Activated B cell treated with CpG ODN at 0.5 μM for 24 hours (primary cell): ENCODE data around the gene RCC1. TPM values are rescaled to one million over a fixed set of nuclear protein-coding genes. Genes with fewer than 3 reads are reported as not detected.
"Not testable (repeated sequence)": the region's sequence is repeated elsewhere in the genome, so short reads cannot be mapped to it uniquely, and the experiment has no call there.

Experiments
- ATAC-seq: fragments of 200-7000 bp; cut with Tn5 transposase; one replicate; pipeline ENCODE4 v1.10.0; 2021; ENCODE audit warnings: low read depth, mild to moderate bottlenecking, moderate library complexity
- CTCF ChIA-PET: fragments of 350-600 bp; sonication (Branson Sonifier 250); formaldehyde crosslinking; loops from one replicate; lab custom pipeline; 2021; ENCODE audit warnings: antibody characterized with exemption; lab: Charles Lee
- POLR2A ChIA-PET: fragments of 350-600 bp; sonication (Branson Sonifier 250); formaldehyde crosslinking; loops from one replicate; lab custom pipeline; 2021; ENCODE audit warnings: antibody characterized with exemption; lab: Charles Lee
- DNase-seq: peaks from one replicate; pipeline ENCODE4 v3.0.0; 2022
- H3K27ac Mint-ChIP-seq: one replicate; pipeline ENCODE4 v1.8.0; 2020; ENCODE audit warnings: mixed read lengths
- H3K27me3 Mint-ChIP-seq: one replicate; pipeline ENCODE4 v1.8.0; 2021; ENCODE audit warnings: mixed read lengths
- H3K36me3 Mint-ChIP-seq: one replicate; pipeline ENCODE4 v1.8.0; 2021; ENCODE audit warnings: low read depth, mixed read lengths
- H3K4me1 Mint-ChIP-seq: one replicate; pipeline ENCODE4 v1.8.0; 2021; ENCODE audit warnings: mixed read lengths
- H3K4me3 Mint-ChIP-seq: one replicate; pipeline ENCODE4 v1.8.0; 2020; ENCODE audit warnings: mild to moderate bottlenecking, mixed read lengths
- H3K9me3 Mint-ChIP-seq: one replicate; pipeline ENCODE4 v1.8.0; 2020; ENCODE audit warnings: mixed read lengths
- intact Hi-C: fragments of 100-400 bp; cut with micrococcal nuclease; formaldehyde crosslinking; loops from one replicate; pipeline ENCODE4 v1.15.1; 2024
- total RNA-seq: library from RNA; stranded (reverse); gene quantifications from 2 replicates; pipeline ENCODE4 v1.2.3, GENCODE V29; 2022
- TF ChIP-seq, protein P1 (sequence below): fragments of 200-600 bp; IDR thresholded peaks from one replicate; pipeline ENCODE4 v1.8.0; 2022; ENCODE audit warnings: antibody characterized with exemption, mild to moderate bottlenecking

RCC1 gene
- total RNA-seq, 1 donor from 2014 or later: 47.5 TPM

DNA sequence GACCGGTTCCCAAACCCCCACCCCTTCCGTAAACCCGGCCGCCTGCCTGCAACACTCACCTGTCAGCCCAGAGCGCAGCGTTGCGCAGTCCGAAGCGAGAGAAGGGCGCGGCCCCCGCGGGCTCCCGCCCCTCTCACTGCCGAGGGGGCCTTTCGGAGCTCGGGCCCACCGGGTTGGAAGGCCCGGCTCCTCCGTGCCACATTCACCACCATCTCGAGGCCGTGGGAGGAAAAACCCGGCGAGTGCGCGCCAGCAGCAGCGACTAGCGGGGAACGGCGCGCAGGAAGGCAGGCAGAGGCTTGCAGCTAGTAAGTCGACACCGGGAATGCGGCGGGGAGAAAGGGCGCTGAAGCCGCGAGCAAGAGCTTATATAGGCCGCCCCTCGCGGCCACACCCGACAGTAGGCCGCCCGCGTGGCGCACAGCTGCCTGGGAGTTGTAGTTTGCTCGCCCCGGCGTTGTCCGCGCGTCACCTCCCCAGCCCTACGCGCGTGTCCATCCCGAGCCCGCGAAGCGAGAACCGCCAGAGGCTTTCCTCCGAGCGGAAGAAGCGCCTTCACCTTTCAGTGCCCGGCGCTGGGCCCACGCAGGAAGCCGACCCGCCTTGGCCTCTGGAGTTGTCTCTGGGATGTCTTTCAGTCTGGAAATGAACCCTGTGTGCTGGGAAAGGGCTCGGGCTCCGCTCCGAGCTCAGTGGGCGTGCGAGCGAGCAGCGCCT is 75.8 kb downstream of the RCC1 start:
- H3K27ac Mint-ChIP-seq: peak overlapping the region; percentile 91
- TF ChIP-seq, protein P1, sequence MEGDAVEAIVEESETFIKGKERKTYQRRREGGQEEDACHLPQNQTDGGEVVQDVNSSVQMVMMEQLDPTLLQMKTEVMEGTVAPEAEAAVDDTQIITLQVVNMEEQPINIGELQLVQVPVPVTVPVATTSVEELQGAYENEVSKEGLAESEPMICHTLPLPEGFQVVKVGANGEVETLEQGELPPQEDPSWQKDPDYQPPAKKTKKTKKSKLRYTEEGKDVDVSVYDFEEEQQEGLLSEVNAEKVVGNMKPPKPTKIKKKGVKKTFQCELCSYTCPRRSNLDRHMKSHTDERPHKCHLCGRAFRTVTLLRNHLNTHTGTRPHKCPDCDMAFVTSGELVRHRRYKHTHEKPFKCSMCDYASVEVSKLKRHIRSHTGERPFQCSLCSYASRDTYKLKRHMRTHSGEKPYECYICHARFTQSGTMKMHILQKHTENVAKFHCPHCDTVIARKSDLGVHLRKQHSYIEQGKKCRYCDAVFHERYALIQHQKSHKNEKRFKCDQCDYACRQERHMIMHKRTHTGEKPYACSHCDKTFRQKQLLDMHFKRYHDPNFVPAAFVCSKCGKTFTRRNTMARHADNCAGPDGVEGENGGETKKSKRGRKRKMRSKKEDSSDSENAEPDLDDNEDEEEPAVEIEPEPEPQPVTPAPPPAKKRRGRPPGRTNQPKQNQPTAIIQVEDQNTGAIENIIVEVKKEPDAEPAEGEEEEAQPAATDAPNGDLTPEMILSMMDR: no peak
- ChIA-PET CTCF (interaction anchor here (0.9 to 2.2 kb wide), 13 partner anchors 19 to 333 kb away, joined by 3 to 10 read pairs (median 4); partner anchors contain the start of genes PHACTR4, RNU11, TAF12 and TRNAU1AP), POLR2A (interaction anchor here (0.5 to 9.4 kb wide), 58 partner anchors 9 to 809 kb away, joined by 3 to 221 read pairs (median 6); partner anchors contain the start of genes ATP5IF1, EYA3, GMEB1 and MED18)
- peak; percentile 90 for ATAC-seq
- peaks cover 48% of the 10 kb centered on the region for H3K4me1 Mint-ChIP-seq
- intact Hi-C loops: loop anchor here (1.0 to 5.0 kb wide), 11 partner anchors 11 to 601 kb away; partner anchors contain the start of genes RAB42, RCC1, RNU11 and SRSF4
- peak; percentile 94 for DNase-seq
- H3K9me3 Mint-ChIP-seq: no peaks in the 10 kb centered on the region
- H3K4me3 Mint-ChIP-seq: peak overlapping the region; percentile 96
- H3K36me3 Mint-ChIP-seq: peaks cover 48% of the 10 kb centered on the region
- no peaks in the 10 kb centered on the region for H3K27me3 Mint-ChIP-seq

DNA sequence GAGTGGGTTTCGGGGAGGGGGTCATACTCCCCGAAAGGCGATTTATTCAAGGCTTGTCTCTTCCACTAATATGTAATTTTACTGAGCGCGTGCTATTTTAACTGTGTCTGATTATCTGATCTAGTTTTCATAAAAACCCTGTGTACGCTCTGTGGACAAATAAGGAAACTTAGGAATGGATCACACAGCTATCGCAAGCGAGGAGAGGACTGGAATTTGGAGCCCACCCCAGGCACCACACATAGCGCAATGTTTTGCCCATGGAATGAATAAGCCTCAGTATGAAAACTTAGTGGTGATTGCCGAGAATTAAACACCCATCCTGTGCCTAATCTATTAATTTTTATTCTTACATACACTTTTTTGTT is 76.4 kb downstream of the RCC1 start:
- CTCF ChIA-PET: interaction anchor here (0.9 to 2.2 kb wide), 11 partner anchors 18 to 334 kb away, joined by 3 to 10 read pairs (median 4); partner anchors contain the start of genes PHACTR4, TAF12, TRNAU1AP and YTHDF2
- Mint-ChIP-seq H3K4me3 (peak overlapping the region; percentile 96), H3K36me3 (peaks cover 42% of the 10 kb centered on the region), H3K27ac (peak overlapping the region; percentile 91), H3K27me3 (no peaks in the 10 kb centered on the region), H3K9me3 (no peaks in the 10 kb centered on the region), H3K4me1 (peaks cover 52% of the 10 kb centered on the region)
- DNase-seq: no peak
- POLR2A ChIA-PET: interaction anchor here (0.5 to 9.4 kb wide), 48 partner anchors 8 to 809 kb away, joined by 3 to 221 read pairs (median 6); partner anchors contain the start of genes ATP5IF1, EYA3, GMEB1 and MED18
- TF ChIP-seq, protein P1: no peak
- intact Hi-C loops: loop anchor here (1.0 to 5.0 kb wide), 4 partner anchors 10 to 600 kb away; partner anchors contain the start of genes RAB42, SRSF4 and YTHDF2
- ATAC-seq: peak; percentile 1

DNA sequence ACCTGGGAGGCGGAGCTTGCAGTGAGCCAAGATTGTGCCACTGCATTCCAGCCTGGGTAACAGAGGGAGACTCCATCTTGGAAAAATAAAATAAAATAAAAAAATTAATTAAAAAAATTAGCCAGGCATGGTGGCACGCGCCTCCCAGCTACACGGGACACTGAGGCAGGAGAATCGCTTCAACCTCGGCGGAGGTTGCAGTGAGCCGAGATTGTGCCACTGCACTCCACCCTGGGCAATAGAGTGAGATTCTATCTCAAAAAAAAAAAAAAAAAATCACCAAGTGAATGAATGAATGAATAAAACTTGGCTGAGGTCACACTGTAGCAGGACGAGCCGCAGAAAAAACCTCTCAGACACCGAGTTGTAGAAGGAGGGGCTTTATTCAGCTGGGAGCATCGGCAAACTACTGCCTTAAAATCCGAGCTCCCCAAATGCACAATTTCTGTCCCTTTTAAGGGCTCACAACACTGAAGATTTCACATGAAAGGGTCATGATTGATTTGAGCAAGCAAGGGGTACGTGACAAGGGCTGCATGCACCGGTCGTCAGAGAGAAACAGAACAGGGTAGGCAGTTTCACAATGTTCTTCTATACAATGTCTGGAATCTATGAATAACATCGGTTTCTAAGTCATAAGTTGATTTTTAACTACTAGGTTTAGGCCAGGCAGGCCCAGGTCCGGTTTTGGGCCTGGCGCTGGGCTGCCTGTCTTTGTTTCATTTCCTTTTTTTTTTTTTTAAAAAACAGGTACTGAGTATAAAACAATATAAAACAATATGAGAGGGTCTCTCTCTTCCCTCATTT is 80.9 kb downstream of the RCC1 start:
- CTCF ChIA-PET, intact Hi-C loops, H3K36me3 Mint-ChIP-seq: not testable (repeated sequence)

More for the DNA sequence above, 80.9 kb downstream of the RCC1 start:
- H3K4me1 Mint-ChIP-seq: peaks cover 26% of the 10 kb centered on the region
- H3K9me3 Mint-ChIP-seq, H3K4me3 Mint-ChIP-seq, DNase-seq, ATAC-seq, H3K27me3 Mint-ChIP-seq: not testable (repeated sequence)
- POLR2A ChIA-PET: interaction anchor here (0.7 kb wide), 1 partner anchor 56 kb away, joined by 3 read pairs; no protein-coding TSS in a partner anchor
- peak overlapping the region; percentile 83 for H3K27ac Mint-ChIP-seq

Other genes with a start within 250 kb of the RCC1 start
- 19.5 and 19.8 TPM in 2 replicates for gene SESN2, start 246.5 kb upstream of the RCC1 start, total RNA-seq
- gene MED18, start 177.0 kb upstream of the RCC1 start, total RNA-seq: 20.3 and 20.7 TPM in 2 replicates
- gene PHACTR4, start 136.3 kb upstream of the RCC1 start, total RNA-seq: 27.2 and 31.5 TPM in 2 replicates
- gene TRNAU1AP, start 47.0 kb downstream of the RCC1 start, total RNA-seq: 36.9 and 42.0 TPM in 2 replicates
- 0.20 and 0.29 TPM in 2 replicates for gene RAB42, start 86.2 kb downstream of the RCC1 start, total RNA-seq
- 17.1 and 18.5 TPM in 2 replicates for gene TAF12, start 137.0 kb downstream of the RCC1 start, total RNA-seq
- gene RNU11, start 142.6 kb downstream of the RCC1 start, total RNA-seq: not detected in 2 replicates
- gene GMEB1, start 162.7 kb downstream of the RCC1 start, total RNA-seq: 26.8 and 27.4 TPM in 2 replicates
- gene YTHDF2, start 230.9 kb downstream of the RCC1 start, total RNA-seq: 70.6 and 81.2 TPM in 2 replicates